GM21723 (cell line): ENCODE measurements around the gene MSANTD3.

Experiments
- ATAC-seq: cut with Tn5 transposase; IDR thresholded peaks from one replicate; pipeline ENCODE4 v1.9.1; 2021; ENCODE audit warnings: mild to moderate bottlenecking, moderate library complexity; ENCODE audit not compliant: unreplicated experiment

Gene MSANTD3

GRCh38 chr9:100499460-100499859 is 72.5 kb downstream of the MSANTD3 start:
- ATAC-seq, result no peak

- no peak for ATAC-seq
Observed at GRCh38 chr9:100499866-100500265, 72.9 kb downstream of the MSANTD3 start.
